Nephron (organoid): ENCODE data around the gene OR1M1.

Source experiments
- H3K27ac Mint-ChIP-seq, 3 experiments: 2 replicates each; pipeline ENCODE4 v1.8.0; 2020; ENCODE audit warnings: mixed read lengths in 3 of 3, mild to moderate bottlenecking in 2 of 3, moderate library complexity in 1 of 3
- H3K27me3 Mint-ChIP-seq: 2 replicates; pipeline ENCODE4 v1.8.0; 2021; ENCODE audit warnings: low read depth, mild to moderate bottlenecking, moderate library complexity, mixed read lengths
- H3K36me3 Mint-ChIP-seq: 2 replicates; pipeline ENCODE4 v1.8.0; 2020; ENCODE audit warnings: low read depth, mixed read lengths
- H3K4me1 Mint-ChIP-seq: 2 replicates; pipeline ENCODE4 v1.8.0; 2020; ENCODE audit warnings: mixed read lengths
- H3K4me3 Mint-ChIP-seq, 3 experiments: 2 replicates each; pipeline ENCODE4 v1.8.0; 2020; ENCODE audit warnings: mild to moderate bottlenecking in 3 of 3, mixed read lengths in 3 of 3, moderate library complexity in 2 of 3
- H3K9me3 Mint-ChIP-seq: 2 replicates; pipeline ENCODE4 v1.8.0; 2020; ENCODE audit warnings: mixed read lengths
- CTCF ChIP-seq, 3 experiments: fragments of 200-600 bp; sonication (generic); IDR thresholded peaks; one replicate each; pipeline ENCODE4 v1.5.0; 2021; ENCODE audit warnings: antibody characterized with exemption in 3 of 3; ENCODE audit not compliant: unreplicated experiment in 3 of 3

The OR1M1 gene

GRCh38 chr19:9086761-9087160 is at the start of gene OR1M1:
TSS of gene OR1M1 (plus strand) at chr19:9087061. CDS start at chr19:9093245, 6,184 bp downstream.
- peaks cover 15% of the 10 kb centered on the region for H3K27me3 Mint-ChIP-seq
- TF ChIP-seq CTCF (IDR thresholded peaks at IDR 0.05; ENCODE audit: unreplicated experiment in 3 of 3) = no peak
- H3K27ac Mint-ChIP-seq = no peak within 1 kb of the TSS
- no peaks in the 10 kb centered on the region for H3K9me3 Mint-ChIP-seq
- no peaks in the 10 kb centered on the region for H3K4me1 Mint-ChIP-seq
- no peak within 1 kb of the TSS for H3K4me3 Mint-ChIP-seq
- no peaks in the 10 kb centered on the region for H3K36me3 Mint-ChIP-seq

GRCh38 chr19:9037400-9038062 is 49.3 kb upstream of the OR1M1 start:
- no peak for TF ChIP-seq CTCF (IDR thresholded peaks at IDR 0.05; ENCODE audit: unreplicated experiment in 3 of 3)
- Mint-ChIP-seq H3K36me3 (no peaks in the 10 kb centered on the region), H3K9me3 (no peaks in the 10 kb centered on the region)

GRCh38 chr19:9039728-9040127 is 47.1 kb upstream of the OR1M1 start:
- no peak for TF ChIP-seq CTCF (IDR thresholded peaks at IDR 0.05; ENCODE audit: unreplicated experiment in 3 of 3)

More at GRCh38 chr19:9037400-9038062, 49.3 kb upstream of the OR1M1 start:
- Mint-ChIP-seq H3K27me3 (peaks cover 8% of the 10 kb centered on the region), H3K27ac (no peak overlapping the region), H3K4me1 (no peaks in the 10 kb centered on the region), H3K4me3 (no peak overlapping the region)

GRCh38 chr19:9040131-9040530 is 46.7 kb upstream of the OR1M1 start:
- Mint-ChIP-seq H3K9me3 (no peaks in the 10 kb centered on the region), H3K27me3 (peaks cover 11% of the 10 kb centered on the region), H3K36me3 (no peaks in the 10 kb centered on the region), H3K4me3 (no peak overlapping the region), H3K4me1 (no peaks in the 10 kb centered on the region), H3K27ac (no peak overlapping the region)
- TF ChIP-seq CTCF (IDR thresholded peaks at IDR 0.05; ENCODE audit: unreplicated experiment in 3 of 3) = no peak

More at GRCh38 chr19:9039728-9040127, 47.1 kb upstream of the OR1M1 start:
- no peak overlapping the region for H3K4me3 Mint-ChIP-seq
- H3K4me1 Mint-ChIP-seq = no peaks in the 10 kb centered on the region
- H3K9me3 Mint-ChIP-seq = no peaks in the 10 kb centered on the region
- H3K36me3 Mint-ChIP-seq = no peaks in the 10 kb centered on the region
- peaks cover 12% of the 10 kb centered on the region for H3K27me3 Mint-ChIP-seq
- H3K27ac Mint-ChIP-seq = no peak overlapping the region

GRCh38 chr19:9041023-9041422 is 45.8 kb upstream of the OR1M1 start:
- H3K4me3 Mint-ChIP-seq = no peak overlapping the region
- TF ChIP-seq CTCF (IDR thresholded peaks at IDR 0.05; ENCODE audit: unreplicated experiment in 3 of 3) = no peak
- H3K9me3 Mint-ChIP-seq = no peaks in the 10 kb centered on the region
- peaks cover 9% of the 10 kb centered on the region for H3K27me3 Mint-ChIP-seq
- no peaks in the 10 kb centered on the region for H3K36me3 Mint-ChIP-seq
- H3K27ac Mint-ChIP-seq = no peak overlapping the region
- H3K4me1 Mint-ChIP-seq = no peaks in the 10 kb centered on the region

GRCh38 chr19:9043524-9043923 is 43.3 kb upstream of the OR1M1 start:
- H3K27me3 Mint-ChIP-seq = peaks cover 18% of the 10 kb centered on the region
- no peak for TF ChIP-seq CTCF (IDR thresholded peaks at IDR 0.05; ENCODE audit: unreplicated experiment in 3 of 3)
- H3K9me3 Mint-ChIP-seq = no peaks in the 10 kb centered on the region
- H3K27ac Mint-ChIP-seq = no peak overlapping the region
- H3K4me1 Mint-ChIP-seq = no peaks in the 10 kb centered on the region
- no peak overlapping the region for H3K4me3 Mint-ChIP-seq
- no peaks in the 10 kb centered on the region for H3K36me3 Mint-ChIP-seq
